Measurements from ENCODE around the gene ARHGEF16.

DNA sequence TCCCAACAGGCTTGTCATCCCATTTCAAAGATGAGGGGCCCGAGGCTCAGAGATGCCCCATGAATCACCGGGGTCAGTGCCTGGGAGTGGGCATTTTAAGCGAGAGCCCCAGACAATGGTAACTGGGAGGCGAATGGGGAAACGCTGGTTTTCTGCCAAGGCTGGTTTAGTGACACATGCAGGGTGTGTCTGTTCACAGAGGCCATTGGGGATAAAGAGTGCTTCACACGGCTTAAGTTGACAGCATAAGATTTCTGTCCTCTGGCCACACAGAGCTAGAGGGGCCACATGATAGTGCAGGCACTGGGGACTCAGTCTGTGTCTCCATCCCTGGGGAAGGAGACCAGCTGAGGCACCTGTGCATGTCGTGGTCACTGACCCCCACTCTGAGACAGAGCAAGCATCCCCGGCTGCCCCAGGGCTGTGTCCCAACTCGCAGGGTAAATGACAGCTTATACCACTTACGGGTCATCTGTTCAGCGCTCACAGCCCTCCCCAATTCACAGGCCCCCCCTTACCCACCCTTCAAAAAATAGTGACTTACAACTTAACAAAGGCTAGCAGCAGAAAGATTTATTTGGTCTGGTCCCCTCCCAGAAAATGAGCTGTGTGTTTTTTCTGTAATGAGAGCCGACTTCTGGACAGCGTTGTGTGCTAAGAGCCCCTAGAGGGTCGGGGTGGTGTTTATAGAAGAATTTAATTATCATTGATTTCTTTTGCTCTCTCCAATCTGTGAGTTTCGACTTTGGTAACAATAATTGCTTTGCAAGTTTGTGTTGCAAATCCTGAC, 34.9 kb upstream of the ARHGEF16 start:
- TF ChIP-seq, protein P1, sequence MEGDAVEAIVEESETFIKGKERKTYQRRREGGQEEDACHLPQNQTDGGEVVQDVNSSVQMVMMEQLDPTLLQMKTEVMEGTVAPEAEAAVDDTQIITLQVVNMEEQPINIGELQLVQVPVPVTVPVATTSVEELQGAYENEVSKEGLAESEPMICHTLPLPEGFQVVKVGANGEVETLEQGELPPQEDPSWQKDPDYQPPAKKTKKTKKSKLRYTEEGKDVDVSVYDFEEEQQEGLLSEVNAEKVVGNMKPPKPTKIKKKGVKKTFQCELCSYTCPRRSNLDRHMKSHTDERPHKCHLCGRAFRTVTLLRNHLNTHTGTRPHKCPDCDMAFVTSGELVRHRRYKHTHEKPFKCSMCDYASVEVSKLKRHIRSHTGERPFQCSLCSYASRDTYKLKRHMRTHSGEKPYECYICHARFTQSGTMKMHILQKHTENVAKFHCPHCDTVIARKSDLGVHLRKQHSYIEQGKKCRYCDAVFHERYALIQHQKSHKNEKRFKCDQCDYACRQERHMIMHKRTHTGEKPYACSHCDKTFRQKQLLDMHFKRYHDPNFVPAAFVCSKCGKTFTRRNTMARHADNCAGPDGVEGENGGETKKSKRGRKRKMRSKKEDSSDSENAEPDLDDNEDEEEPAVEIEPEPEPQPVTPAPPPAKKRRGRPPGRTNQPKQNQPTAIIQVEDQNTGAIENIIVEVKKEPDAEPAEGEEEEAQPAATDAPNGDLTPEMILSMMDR (IDR thresholded peaks at IDR 0.05) = no peak
- TF ChIP-seq POLR2A (IDR thresholded peaks at IDR 0.05; ENCODE audit: low read depth) (no peak), POLR2AphosphoS5 (IDR thresholded peaks at IDR 0.05) (no peak), EP300 (IDR thresholded peaks at IDR 0.05) (no peak)
